SU-DHL-6 (cell line): ENCODE measurements around the gene OVCH2.

Experiments used
- H2AFZ ChIP-seq: fragments of 200-600 bp; sonication (generic); 2 replicates; pipeline ENCODE4 v1.6.1; 2014; ENCODE audit warnings: low read depth, mild to moderate bottlenecking, moderate library complexity, mixed read lengths, antibody characterized with exemption, low read length; ENCODE audit not compliant: severe bottlenecking
- H3F3A ChIP-seq: fragments of 200-600 bp; shearing (Covaris generic); 2 replicates; pipeline ENCODE4 v1.6.0; 2016; ENCODE audit warnings: antibody characterized with exemption, mild to moderate bottlenecking; ENCODE audit not compliant: insufficient read depth
- H3K27ac ChIP-seq: fragments of 200-600 bp; sonication (generic); 2 replicates; pipeline ENCODE4 v1.5.1; 2016; ENCODE audit warnings: low read depth, mild to moderate bottlenecking, low read length, moderate library complexity, mixed read lengths
- H3K27me3 ChIP-seq: fragments of 200-600 bp; sonication (generic), shearing (Covaris generic); 2 replicates; pipeline ENCODE4 v1.6.0; 2014; ENCODE audit warnings: mild to moderate bottlenecking, low read length
- H3K36me3 ChIP-seq: fragments of 200-600 bp; sonication (generic); 2 replicates; pipeline ENCODE4 v1.6.1; 2014; ENCODE audit warnings: mild to moderate bottlenecking, low read length, mixed read lengths
- H3K4me2 ChIP-seq: fragments of 300-600, 200-600 bp; shearing (Covaris generic), sonication (generic); 2 replicates; pipeline ENCODE4 v1.6.0; 2014; ENCODE audit warnings: low read length, low read depth, mild to moderate bottlenecking; ENCODE audit not compliant: poor library complexity, severe bottlenecking
- H3K4me3 ChIP-seq: fragments of 200-600 bp; sonication (generic); 2 replicates; pipeline ENCODE4 v1.5.1; 2014; ENCODE audit warnings: antibody characterized with exemption, low read length, mild to moderate bottlenecking, mixed read lengths; ENCODE audit not compliant: insufficient read depth, poor library complexity, severe bottlenecking
- H3K79me2 ChIP-seq: fragments of 200-600 bp; sonication (generic); 2 replicates; pipeline ENCODE4 v1.6.1; 2014; ENCODE audit warnings: mild to moderate bottlenecking, low read length, moderate library complexity; ENCODE audit not compliant: insufficient read depth
- H3K9ac ChIP-seq: fragments of 200-600 bp; sonication (generic); 2 replicates; pipeline ENCODE4 v1.7.0; 2014; ENCODE audit warnings: mild to moderate bottlenecking, low read length
- H3K9me2 ChIP-seq: fragments of 200-600 bp; sonication (generic); replicated peaks from 2 replicates; pipeline ENCODE4 v1.6.1; 2014; ENCODE audit warnings: low read length; ENCODE audit not compliant: insufficient read depth
- H3K9me3 ChIP-seq: fragments of 200-600 bp; sonication (generic); 2 replicates; pipeline ENCODE4 v1.6.1; 2014; ENCODE audit warnings: low read length, mixed read lengths; ENCODE audit not compliant: insufficient read depth
- H4K20me1 ChIP-seq: fragments of 200-600 bp; sonication (generic); 2 replicates; pipeline ENCODE4 v1.6.1; 2014; ENCODE audit warnings: low read depth, mild to moderate bottlenecking, antibody characterized with exemption, low read length, moderate library complexity, mixed read lengths
- EZH2phosphoT487 ChIP-seq: fragments of 200-600 bp; sonication (generic), shearing (Covaris generic); conservative IDR thresholded peaks from 2 replicates; pipeline ENCODE4 v1.6.1; 2018; ENCODE audit warnings: mild to moderate bottlenecking, antibody characterized with exemption, low read length, moderate library complexity, mixed read lengths
- TF ChIP-seq, protein P1 (sequence below): fragments of 200-600 bp; sonication (generic); IDR thresholded peaks from one replicate; pipeline ENCODE4 v1.5.1; 2017; ENCODE audit warnings: antibody characterized with exemption, mild to moderate bottlenecking, low read length, moderate library complexity; ENCODE audit not compliant: insufficient read depth, poor library complexity, severe bottlenecking

Gene OVCH2

DNA sequence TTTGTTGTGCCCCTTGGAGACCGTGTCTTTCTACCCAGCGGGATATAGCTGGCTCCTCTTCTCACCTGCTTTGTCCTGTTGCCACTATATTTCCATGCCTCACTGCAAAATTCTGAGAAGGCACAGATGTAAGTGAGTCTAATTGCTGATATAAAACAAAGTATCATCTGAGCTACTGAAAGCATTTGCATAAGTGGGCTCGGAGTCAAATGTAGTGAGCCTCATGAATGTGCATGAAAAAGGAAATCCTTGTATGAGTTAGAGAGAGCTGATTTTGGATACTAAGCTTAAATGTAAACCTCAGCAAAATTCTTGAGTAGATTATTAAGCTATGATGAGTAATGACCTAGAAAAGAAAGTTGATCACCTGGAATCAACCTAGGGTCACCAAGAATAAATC, 13.9 kb downstream of the OVCH2 start:
- H2AFZ ChIP-seq, result no peak overlapping the region
- H3K27ac ChIP-seq, result no peak overlapping the region
- no peaks in the 10 kb centered on the region for H3F3A ChIP-seq
- no peaks in the 10 kb centered on the region for H3K9me3 ChIP-seq
- H3K27me3 ChIP-seq, result no peaks in the 10 kb centered on the region
- no peak overlapping the region for H3K9ac ChIP-seq
- no peak overlapping the region for H3K4me2 ChIP-seq
- no peak overlapping the region for H3K4me3 ChIP-seq
- no peaks in the 10 kb centered on the region for H3K79me2 ChIP-seq
- TF ChIP-seq, protein P1, sequence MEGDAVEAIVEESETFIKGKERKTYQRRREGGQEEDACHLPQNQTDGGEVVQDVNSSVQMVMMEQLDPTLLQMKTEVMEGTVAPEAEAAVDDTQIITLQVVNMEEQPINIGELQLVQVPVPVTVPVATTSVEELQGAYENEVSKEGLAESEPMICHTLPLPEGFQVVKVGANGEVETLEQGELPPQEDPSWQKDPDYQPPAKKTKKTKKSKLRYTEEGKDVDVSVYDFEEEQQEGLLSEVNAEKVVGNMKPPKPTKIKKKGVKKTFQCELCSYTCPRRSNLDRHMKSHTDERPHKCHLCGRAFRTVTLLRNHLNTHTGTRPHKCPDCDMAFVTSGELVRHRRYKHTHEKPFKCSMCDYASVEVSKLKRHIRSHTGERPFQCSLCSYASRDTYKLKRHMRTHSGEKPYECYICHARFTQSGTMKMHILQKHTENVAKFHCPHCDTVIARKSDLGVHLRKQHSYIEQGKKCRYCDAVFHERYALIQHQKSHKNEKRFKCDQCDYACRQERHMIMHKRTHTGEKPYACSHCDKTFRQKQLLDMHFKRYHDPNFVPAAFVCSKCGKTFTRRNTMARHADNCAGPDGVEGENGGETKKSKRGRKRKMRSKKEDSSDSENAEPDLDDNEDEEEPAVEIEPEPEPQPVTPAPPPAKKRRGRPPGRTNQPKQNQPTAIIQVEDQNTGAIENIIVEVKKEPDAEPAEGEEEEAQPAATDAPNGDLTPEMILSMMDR, result no peak
- TF ChIP-seq EZH2phosphoT487, result no peak
- no peaks in the 10 kb centered on the region for H3K9me2 ChIP-seq
- H3K36me3 ChIP-seq, result no peaks in the 10 kb centered on the region
- H4K20me1 ChIP-seq, result no peaks in the 10 kb centered on the region

DNA sequence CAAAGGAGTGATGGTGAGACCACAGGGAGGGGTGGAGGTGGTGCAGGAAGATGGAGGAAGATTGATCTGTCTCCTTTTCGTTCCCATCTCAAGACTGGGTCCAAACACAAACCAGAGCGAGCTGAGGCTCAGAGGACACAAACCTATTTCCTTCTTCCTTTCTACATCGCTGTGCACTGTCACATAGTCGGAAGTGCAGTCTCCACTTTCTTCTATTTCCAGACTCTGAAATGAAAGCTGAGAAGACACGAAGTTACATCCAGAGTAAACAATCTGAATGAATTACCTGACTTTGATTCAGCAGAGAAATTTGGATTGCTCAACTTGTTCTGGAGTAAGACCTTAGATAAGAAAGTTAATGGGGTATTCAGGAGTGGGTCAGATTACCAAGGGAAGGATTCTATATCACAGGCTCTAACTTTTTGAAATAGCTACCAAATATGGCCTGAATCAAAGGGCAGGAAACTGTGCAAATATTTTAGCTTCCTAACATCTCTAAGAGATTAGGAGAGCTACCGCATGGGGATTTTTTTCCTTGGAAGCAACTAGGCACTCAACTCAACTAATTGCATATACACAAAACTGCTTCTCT, 14.4 kb downstream of the OVCH2 start:
- Histone ChIP-seq H3K9ac (no peak overlapping the region), H3K36me3 (no peaks in the 10 kb centered on the region), H3F3A (no peaks in the 10 kb centered on the region), H3K27me3 (no peaks in the 10 kb centered on the region), H4K20me1 (no peaks in the 10 kb centered on the region), H3K27ac (no peak overlapping the region), H3K9me2 (no peaks in the 10 kb centered on the region), H3K9me3 (no peaks in the 10 kb centered on the region), H2AFZ (no peak overlapping the region), H3K4me2 (no peak overlapping the region), H3K79me2 (no peaks in the 10 kb centered on the region), H3K4me3 (no peak overlapping the region)
- TF ChIP-seq, protein P1, result no peak
- TF ChIP-seq EZH2phosphoT487, result no peak

DNA sequence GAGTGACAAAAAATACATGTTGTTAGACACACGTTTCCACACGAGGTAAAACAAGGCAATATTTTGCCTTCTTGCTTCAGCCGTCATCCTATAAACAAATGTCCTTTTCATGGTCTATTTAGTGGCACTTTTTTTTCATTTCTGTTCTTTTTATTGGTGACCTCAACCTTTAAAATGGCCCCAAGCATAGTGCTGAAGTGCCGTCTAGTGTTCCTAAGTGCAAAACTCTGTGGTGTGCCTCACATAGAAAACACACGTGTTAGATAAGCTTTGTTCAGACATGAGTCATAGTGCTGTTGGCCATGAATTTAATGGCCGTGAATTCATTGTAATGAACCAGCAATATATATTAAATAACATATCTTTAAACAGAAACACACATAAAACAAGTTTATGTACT, 15.6 kb downstream of the OVCH2 start:
- Histone ChIP-seq H3K9me2 (no peaks in the 10 kb centered on the region), H3K4me3 (no peak overlapping the region), H3K27me3 (no peaks in the 10 kb centered on the region), H3K79me2 (no peaks in the 10 kb centered on the region), H4K20me1 (no peaks in the 10 kb centered on the region), H3K4me2 (no peak overlapping the region), H3K9ac (no peak overlapping the region), H2AFZ (no peak overlapping the region), H3F3A (no peaks in the 10 kb centered on the region), H3K27ac (no peak overlapping the region), H3K36me3 (no peaks in the 10 kb centered on the region), H3K9me3 (no peaks in the 10 kb centered on the region)
- TF ChIP-seq, protein P1, result no peak
- no peak for TF ChIP-seq EZH2phosphoT487
